Sigmoid colon (tissue), 7 donors: Measurements from ENCODE around the gene GEMIN5. TPM values are rescaled to one million over a fixed set of nuclear protein-coding genes. Genes with fewer than 3 reads are reported as not detected.

Experiments
- DNase-seq: peaks from one replicate; pipeline ENCODE4 v3.0.0-alpha.2; 2019
- H3K27ac ChIP-seq, 4 donors: fragments of 200-600 bp; sonication (generic); one replicate each; pipeline ENCODE4 v1.5.1; 2016 to 2019; ENCODE audit warnings: mild to moderate bottlenecking in 1 of 4
- H3K27me3 ChIP-seq, 3 donors: fragments of 200-600 bp; sonication (generic); one replicate each; pipeline ENCODE4 v1.5.1; 2019; ENCODE audit warnings: mild to moderate bottlenecking in 1 of 3
- H3K36me3 ChIP-seq, 4 donors: fragments of 200-600 bp; sonication (generic); one replicate each; pipeline ENCODE4 v1.5.1; 2016 to 2019
- H3K4me1 ChIP-seq, 4 donors: fragments of 200-600 bp; sonication (generic); one replicate each; pipeline ENCODE4 v1.5.1; 2017 to 2019
- H3K4me3 ChIP-seq, 4 donors: fragments of 200-600 bp; sonication (generic); one replicate each; pipeline ENCODE4 v1.5.1; 2017 to 2019; ENCODE audit warnings: mild to moderate bottlenecking in 2 of 4, moderate library complexity in 1 of 4
- H3K9me3 ChIP-seq, 4 donors: fragments of 200-600 bp in 3 of 4; sonication (generic) in 3 of 4; one replicate each; pipeline versions ENCODE4 v1.5.1 to v1.6.1; 2013 to 2019
- EP300 ChIP-seq, 4 donors: sonication (generic); formaldehyde crosslinking; IDR thresholded peaks; one replicate each; pipeline ENCODE4 v1.6.1; 2017; ENCODE audit warnings: antibody characterized with exemption in 4 of 4
- POLR2A ChIP-seq, 2 donors: fragments of 450-650 bp; IDR thresholded peaks; one replicate each; pipeline ENCODE4 v1.6.1; 2016; ENCODE audit warnings: antibody characterized with exemption in 2 of 2, mild to moderate bottlenecking in 2 of 2, moderate library complexity in 2 of 2
- POLR2AphosphoS5 ChIP-seq, 4 donors: sonication (generic); formaldehyde crosslinking; IDR thresholded peaks; one replicate each; pipeline ENCODE4 v1.6.1; 2017; ENCODE audit warnings: antibody characterized with exemption in 4 of 4
- WGBS, 2 donors: extraction: QIAGEN DNeasy Blood & Tissue Kit; methylation state at CpG; one replicate each; pipeline ENCODE4 v1.1.7; 2013; 5-methylcytosine and 5-hydroxymethylcytosine counted together
- intact Hi-C: fragments of 100-400 bp; cut with DNase I; formaldehyde crosslinking; loops from one replicate; pipeline ENCODE4 v1.15.1; 2023
- polyA plus RNA-seq, 3 donors: library from polyadenylated mRNA; stranded (reverse); fragments of 200-250 nt; gene quantifications; one replicate each; pipeline ENCODE4 v1.2.3, GENCODE V29; 2013
- total RNA-seq, 4 donors: library from RNA; depleted of rRNA; stranded (reverse); fragments of >200 nt; gene quantifications; one replicate each; pipeline ENCODE4 v1.1.0, GENCODE V29; 2016
- TF ChIP-seq, protein P1 (sequence below), 4 experiments: fragments of 450-650 bp in 3 of 4; fragments of 200-600 bp in 1 of 4; IDR thresholded peaks; one replicate each; pipeline ENCODE4 v1.5.1; 2016 to 2019; ENCODE audit warnings: antibody characterized with exemption in 4 of 4, mild to moderate bottlenecking in 3 of 4, moderate library complexity in 2 of 4
- donor health status: healthy with polysubstance abuse.
- donor health status: Bipolar disorder and iron deficiency.
- donor health status: healthy.

The GEMIN5 gene
- total and polyA plus RNA-seq, 7 donors: 0.92 to 15.2 (median 12.2) TPM

DNA sequence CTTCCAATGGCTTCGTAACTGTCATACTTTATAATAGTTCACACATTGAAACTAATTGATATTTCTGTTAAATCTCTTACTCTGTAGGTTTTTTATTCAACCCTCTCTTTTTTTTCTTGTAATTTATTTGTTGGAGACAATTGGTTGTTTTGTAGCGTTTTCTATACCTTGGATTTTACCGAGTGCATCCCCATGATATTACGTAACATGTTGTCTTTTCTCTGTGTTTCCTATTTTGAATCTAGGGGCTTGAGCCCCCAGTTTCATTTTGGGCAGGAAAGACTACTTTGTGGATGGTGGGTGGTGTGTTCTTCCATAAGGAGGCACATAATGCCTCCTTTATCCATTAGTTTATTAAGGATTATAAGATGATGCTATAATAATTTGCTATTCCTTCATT, 10.3 kb upstream of the GEMIN5 start:
- no peak for TF ChIP-seq POLR2AphosphoS5 (IDR thresholded peaks at IDR 0.05)
- TF ChIP-seq, protein P1, sequence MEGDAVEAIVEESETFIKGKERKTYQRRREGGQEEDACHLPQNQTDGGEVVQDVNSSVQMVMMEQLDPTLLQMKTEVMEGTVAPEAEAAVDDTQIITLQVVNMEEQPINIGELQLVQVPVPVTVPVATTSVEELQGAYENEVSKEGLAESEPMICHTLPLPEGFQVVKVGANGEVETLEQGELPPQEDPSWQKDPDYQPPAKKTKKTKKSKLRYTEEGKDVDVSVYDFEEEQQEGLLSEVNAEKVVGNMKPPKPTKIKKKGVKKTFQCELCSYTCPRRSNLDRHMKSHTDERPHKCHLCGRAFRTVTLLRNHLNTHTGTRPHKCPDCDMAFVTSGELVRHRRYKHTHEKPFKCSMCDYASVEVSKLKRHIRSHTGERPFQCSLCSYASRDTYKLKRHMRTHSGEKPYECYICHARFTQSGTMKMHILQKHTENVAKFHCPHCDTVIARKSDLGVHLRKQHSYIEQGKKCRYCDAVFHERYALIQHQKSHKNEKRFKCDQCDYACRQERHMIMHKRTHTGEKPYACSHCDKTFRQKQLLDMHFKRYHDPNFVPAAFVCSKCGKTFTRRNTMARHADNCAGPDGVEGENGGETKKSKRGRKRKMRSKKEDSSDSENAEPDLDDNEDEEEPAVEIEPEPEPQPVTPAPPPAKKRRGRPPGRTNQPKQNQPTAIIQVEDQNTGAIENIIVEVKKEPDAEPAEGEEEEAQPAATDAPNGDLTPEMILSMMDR (IDR thresholded peaks at IDR 0.05): no peak
- no peak for TF ChIP-seq POLR2A (IDR thresholded peaks at IDR 0.05)
- no peak for TF ChIP-seq EP300 (IDR thresholded peaks at IDR 0.05)
- no peak overlapping the region for H3K27ac ChIP-seq
- no peaks in the 10 kb centered on the region for H3K27me3 ChIP-seq
- peaks cover 0 to 28% (median 7%) of the 10 kb centered on the region in 4 donors for H3K4me1 ChIP-seq
- WGBS, 2 donors: 92 to 97% methylated on average over 4 of the region's 4 CpGs
- peaks cover 0 to 13% (median 0%) of the 10 kb centered on the region in 4 donors for H3K36me3 ChIP-seq
- no peaks in the 10 kb centered on the region for H3K9me3 ChIP-seq
- no peak for DNase-seq
- intact Hi-C loops: loop anchor here (10.0 kb wide), 2 partner anchors 264 to 294 kb away; no protein-coding TSS in a partner anchor
- H3K4me3 ChIP-seq: no peak overlapping the region

DNA sequence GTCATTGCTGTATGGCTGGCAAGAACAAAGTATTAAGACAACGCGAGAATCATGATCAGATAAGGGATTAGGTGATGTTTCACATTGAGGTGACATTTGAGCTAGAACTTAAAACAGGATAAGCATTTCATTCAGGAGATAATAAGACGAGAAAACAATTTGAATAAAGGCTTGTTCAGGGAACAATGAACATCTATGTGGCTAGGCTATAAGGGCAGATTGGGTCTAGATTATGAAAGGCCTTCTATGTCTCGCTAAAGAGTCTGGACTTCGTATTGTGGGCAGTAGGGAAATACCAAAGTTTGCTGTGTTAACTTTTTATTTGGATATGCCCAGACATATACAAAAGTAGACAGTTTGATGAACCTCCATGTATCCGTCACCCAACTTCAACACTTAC, 9.8 kb upstream of the GEMIN5 start:
- WGBS, 2 donors: 88 to 91% methylated on average over 6 of the region's 6 CpGs

DNA sequence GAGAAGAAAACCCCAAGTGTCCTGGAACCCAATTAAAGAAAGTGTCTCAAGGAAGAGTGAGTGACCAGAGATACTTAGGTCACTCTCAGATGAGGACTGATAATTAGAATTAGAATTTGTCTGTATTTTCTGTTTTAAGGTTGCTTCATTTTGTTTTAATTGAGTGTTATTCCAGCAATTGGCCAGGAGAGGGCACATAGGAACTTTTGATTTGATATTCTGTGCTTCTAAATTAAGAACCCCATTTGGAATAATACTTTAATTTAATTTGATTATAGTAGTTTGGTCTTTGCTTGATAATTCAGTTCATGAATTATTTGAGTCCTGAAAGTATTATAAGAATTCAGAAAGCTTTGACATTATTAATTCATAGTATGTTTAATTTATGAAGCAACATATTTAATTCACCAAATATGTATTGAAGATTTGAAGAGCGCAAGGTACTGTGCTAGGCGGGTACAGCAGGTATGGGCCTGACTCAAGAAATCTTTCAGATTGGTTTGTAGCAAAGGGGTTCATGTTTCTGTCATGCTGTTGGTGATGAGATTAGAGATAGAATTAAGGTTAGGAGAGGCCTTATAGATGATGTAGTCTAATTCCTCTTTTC, 7.8 kb upstream of the GEMIN5 start:
- intact Hi-C loops: loop anchor here (10.0 kb wide), 2 partner anchors 261 to 291 kb away; no protein-coding TSS in a partner anchor
- Histone ChIP-seq H3K36me3 (peaks cover 0 to 6% (median 0%) of the 10 kb centered on the region in 4 donors), H3K27me3 (no peaks in the 10 kb centered on the region), H3K9me3 (no peaks in the 10 kb centered on the region), H3K4me3 (no peak overlapping the region), H3K4me1 (peaks cover 0 to 47% (median 25%) of the 10 kb centered on the region in 4 donors), H3K27ac (no peak overlapping the region)
- no peak for DNase-seq
- WGBS, 2 donors: 95 to 96% methylated on average over 2 of the region's 2 CpGs
- TF ChIP-seq, protein P1 (IDR thresholded peaks at IDR 0.05): peak in 3 of 4 experiments; percentile 21 to 52 (median 43)
- TF ChIP-seq EP300 (IDR thresholded peaks at IDR 0.05) (no peak), POLR2AphosphoS5 (IDR thresholded peaks at IDR 0.05) (no peak)

More for the DNA sequence above, 9.8 kb upstream of the GEMIN5 start:
- H3K36me3 ChIP-seq: peaks cover 0 to 11% (median 0%) of the 10 kb centered on the region in 4 donors
- H3K27ac ChIP-seq: no peak overlapping the region
- H3K4me1 ChIP-seq: peaks cover 0 to 34% (median 11%) of the 10 kb centered on the region in 4 donors
- intact Hi-C loops: loop anchor here (10.0 kb wide), 2 partner anchors 263 to 293 kb away; no protein-coding TSS in a partner anchor
- TF ChIP-seq POLR2A (IDR thresholded peaks at IDR 0.05): no peak
- no peaks in the 10 kb centered on the region for H3K9me3 ChIP-seq
- DNase-seq: no peak
- no peak overlapping the region for H3K4me3 ChIP-seq
- no peaks in the 10 kb centered on the region for H3K27me3 ChIP-seq

DNA sequence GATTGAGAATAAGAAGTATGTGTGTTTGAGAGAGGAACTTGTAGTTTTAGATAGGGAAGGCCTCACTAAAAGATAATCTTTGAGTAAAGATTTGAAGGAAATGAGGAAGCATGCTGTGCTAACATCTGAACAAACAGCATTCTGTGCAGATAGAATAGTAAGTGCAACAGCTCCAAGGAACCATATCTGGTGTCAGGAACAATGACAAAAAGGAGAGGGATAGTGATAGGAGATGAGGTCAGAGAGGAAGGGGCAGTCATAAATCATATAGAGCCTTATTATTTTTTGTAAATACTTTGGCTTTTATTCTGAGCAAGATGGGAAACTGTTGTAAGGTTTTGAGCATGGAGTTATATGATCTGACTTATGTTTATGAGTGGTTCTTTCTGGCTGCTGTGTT, 6.7 kb upstream of the GEMIN5 start:
- no peak overlapping the region for H3K27ac ChIP-seq
- H3K9me3 ChIP-seq: no peaks in the 10 kb centered on the region
- peaks cover 0 to 46% (median 27%) of the 10 kb centered on the region in 4 donors for H3K4me1 ChIP-seq
- no peak overlapping the region for H3K4me3 ChIP-seq
- no peak for DNase-seq
- intact Hi-C loops: loop anchor here (10.0 kb wide), 2 partner anchors 260 to 290 kb away; no protein-coding TSS in a partner anchor
- H3K27me3 ChIP-seq: no peaks in the 10 kb centered on the region
- peaks cover 0 to 6% (median 0%) of the 10 kb centered on the region in 4 donors for H3K36me3 ChIP-seq
- TF ChIP-seq POLR2A (IDR thresholded peaks at IDR 0.05) (no peak), POLR2AphosphoS5 (IDR thresholded peaks at IDR 0.05) (no peak), EP300 (IDR thresholded peaks at IDR 0.05) (no peak)
- TF ChIP-seq, protein P1 (IDR thresholded peaks at IDR 0.05): no peak

DNA sequence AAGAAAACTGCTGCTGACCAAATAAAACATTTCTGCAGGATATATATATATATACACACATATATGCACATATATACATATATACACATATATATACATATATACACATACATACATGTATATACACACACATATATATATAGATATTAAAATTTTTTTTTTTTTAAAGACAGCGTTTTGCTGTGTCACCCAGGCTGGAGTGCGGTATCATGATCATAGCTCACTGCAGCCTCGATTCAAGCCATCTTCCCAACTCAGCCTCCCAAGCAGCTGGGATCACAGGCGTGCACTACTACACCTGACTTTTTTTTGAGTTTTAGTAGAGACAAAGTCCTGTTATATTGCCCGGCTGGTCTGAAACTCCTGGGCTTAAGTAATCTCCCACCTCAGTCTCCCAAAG, 5.5 kb upstream of the GEMIN5 start:
- TF ChIP-seq POLR2AphosphoS5 (IDR thresholded peaks at IDR 0.05): no peak
- TF ChIP-seq, protein P1 (IDR thresholded peaks at IDR 0.05): no peak
- no peak for TF ChIP-seq EP300 (IDR thresholded peaks at IDR 0.05)
- 89 to 92% methylated on average over 5 of the region's 5 CpGs for WGBS, 2 donors
- no peak overlapping the region for H3K4me3 ChIP-seq
- DNase-seq: no peak
- intact Hi-C loops: loop anchor here (10.0 kb wide), 2 partner anchors 259 to 289 kb away; no protein-coding TSS in a partner anchor
- H3K27me3 ChIP-seq: no peaks in the 10 kb centered on the region
- no peaks in the 10 kb centered on the region for H3K9me3 ChIP-seq
- H3K36me3 ChIP-seq: peaks cover 0 to 6% (median 0%) of the 10 kb centered on the region in 4 donors
- H3K27ac ChIP-seq: no peak overlapping the region
- H3K4me1 ChIP-seq: peaks cover 0 to 48% (median 29%) of the 10 kb centered on the region in 4 donors
